EH (cell line): ENCODE data around the gene BAHCC1.
A peak's percentile ranks its signal among the peaks of the same experiment; 100 is the strongest.

Source experiments
- DNase-seq: peaks from one replicate; pipeline ENCODE4 v3.0.0-alpha.2; 2015; ENCODE audit warnings: low read depth

BAHCC1 gene

GRCh38 chr17:81398176-81398831, 3.0 kb downstream of the BAHCC1 start:
- DNase-seq = no peak

- peak; percentile 37 for DNase-seq
Observed at GRCh38 chr17:81398832-81399411, 3.7 kb downstream of the BAHCC1 start.

GRCh38 chr17:81399481-81400153, 4.4 kb downstream of the BAHCC1 start:
- DNase-seq = peak; percentile 55

GRCh38 chr17:81400154-81400977, 5.1 kb downstream of the BAHCC1 start:
- peak; percentile 76 for DNase-seq

- DNase-seq = no peak
Observed at GRCh38 chr17:81400996-81401722, 5.9 kb downstream of the BAHCC1 start.

- DNase-seq = no peak
Observed at GRCh38 chr17:81401723-81402529, 6.7 kb downstream of the BAHCC1 start.

- no peak for DNase-seq
Observed at GRCh38 chr17:81402530-81402941, 7.3 kb downstream of the BAHCC1 start.

GRCh38 chr17:81402981-81403467, 7.8 kb downstream of the BAHCC1 start:
- DNase-seq = no peak

- DNase-seq = peak; percentile 65
Observed at GRCh38 chr17:81403671-81404534, 8.6 kb downstream of the BAHCC1 start.

GRCh38 chr17:81404558-81405165, 9.4 kb downstream of the BAHCC1 start:
- DNase-seq = no peak

- peak; percentile 53 for DNase-seq
Observed at GRCh38 chr17:81405411-81405872, 10.2 kb downstream of the BAHCC1 start.

- no peak for DNase-seq
Observed at GRCh38 chr17:81406117-81406953, 11.1 kb downstream of the BAHCC1 start.

GRCh38 chr17:81408049-81408448, 12.8 kb downstream of the BAHCC1 start:
- no peak for DNase-seq

- no peak for DNase-seq
Observed at GRCh38 chr17:81409190-81409935, 14.1 kb downstream of the BAHCC1 start.

- DNase-seq = no peak
Observed at GRCh38 chr17:81410852-81411251, 15.6 kb downstream of the BAHCC1 start.

- DNase-seq = no peak
Observed at GRCh38 chr17:81411305-81411704, 16.0 kb downstream of the BAHCC1 start.

- DNase-seq = no peak
Observed at GRCh38 chr17:81412490-81413093, 17.3 kb downstream of the BAHCC1 start.
